Uterine smooth muscle cell (primary cell): ENCODE results near the gene MINDY3. TPM values are rescaled to one million over a fixed set of nuclear protein-coding genes. Genes with fewer than 3 reads are reported as not detected.

Experiments
- total RNA-seq: library from RNA; depleted of rRNA; stranded (reverse); fragments of >200 nt; gene quantifications from 2 replicates; pipeline ENCODE4 v1.2.3, GENCODE V29; 2014

Gene MINDY3
- 37.4 and 45.8 TPM in 2 replicates for total RNA-seq

DNA sequence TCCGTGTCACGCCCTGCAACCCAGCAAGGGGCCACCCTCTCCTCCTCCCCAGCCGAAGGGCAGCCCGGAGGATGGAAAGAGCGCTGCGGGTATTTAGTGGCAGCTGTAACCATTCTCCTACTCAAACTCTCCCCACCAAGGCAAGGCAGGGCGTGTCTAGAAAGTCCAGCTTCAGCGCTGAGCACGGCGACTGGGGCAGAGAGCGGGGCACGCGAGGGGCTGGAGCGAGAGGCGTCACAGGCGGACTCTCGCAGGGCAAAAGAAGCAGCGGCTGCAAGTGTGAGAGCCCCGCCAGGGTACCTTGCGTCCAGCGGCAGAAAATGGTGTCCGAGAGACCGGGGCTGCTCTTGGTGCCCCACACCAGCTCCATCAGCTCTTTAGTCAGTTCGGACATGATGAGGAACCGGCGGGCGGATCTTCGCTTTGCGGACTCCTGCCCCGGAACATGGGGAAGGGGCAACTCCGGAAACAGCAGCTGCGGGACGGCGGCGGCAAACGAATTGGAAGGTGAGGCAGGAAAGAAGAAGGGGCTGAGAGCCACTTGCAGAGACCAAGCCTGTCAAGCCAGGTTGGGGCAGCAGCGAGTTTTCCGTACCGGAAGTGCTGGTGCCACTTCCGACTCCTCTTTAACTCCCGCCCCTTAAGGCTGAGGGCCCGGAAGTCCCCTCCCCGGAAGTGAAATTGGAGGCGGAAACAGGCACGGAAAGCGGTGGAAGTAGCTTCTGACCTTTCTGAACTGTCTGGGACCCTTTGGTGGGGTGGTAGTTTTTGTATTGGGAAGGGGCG lies at the start of gene MINDY3:
Gene MINDY3 (minus strand): TSS at position 602 of the 786 bp plus-strand sequence. CDS start 208 bp downstream, at position 394.

Other genes starting within 250 kb of the MINDY3 start
- 1.1 and 4.5 TPM in 2 replicates for gene ITGA8, start 140.6 kb downstream of the MINDY3 start, total RNA-seq